Motor neuron (in vitro differentiated cells): ENCODE data around the gene CAPZA3. TPM values are rescaled to one million over a fixed set of nuclear protein-coding genes. Genes with fewer than 3 reads are reported as not detected.
"Not testable (repeated sequence)": the region's sequence is repeated elsewhere in the genome, so short reads cannot be mapped to it uniquely, and the experiment has no call there.

Source experiments
- ATAC-seq, 8 experiments: fragments of 200-7000 bp; cut with Tn5 transposase; replicated peaks in 6 of 8; 2 replicates each; pipeline ENCODE4 v1.8.0; 2021; ENCODE audit warnings: mild to moderate bottlenecking in 8 of 8, moderate library complexity in 8 of 8
- H3K27ac ChIP-seq, 2 donors: fragments of 250-450 bp; sonication (Bioruptor Pico); 2 replicates each; pipeline ENCODE4 v1.9.0; 2021; ENCODE audit warnings: antibody characterized with exemption in 2 of 2, mild to moderate bottlenecking in 2 of 2, moderate library complexity in 1 of 2
- H3K4me1 ChIP-seq, 2 donors: fragments of 250-450 bp; sonication (Bioruptor Pico); replicated peaks in 1 of 2; 2 replicates each; pipeline ENCODE4 v1.6.1; 2021; ENCODE audit warnings: antibody characterized with exemption in 2 of 2, mild to moderate bottlenecking in 2 of 2, moderate library complexity in 1 of 2
- H3K4me3 ChIP-seq, 5 donors: fragments of 250-450 bp; sonication (Bioruptor Pico); 2 replicates each; pipeline ENCODE4 v1.9.0; 2021; ENCODE audit warnings: antibody characterized with exemption in 5 of 5, mild to moderate bottlenecking in 5 of 5, moderate library complexity in 4 of 5
- WGBS, 10 experiments: fragments of 450-650 bp; shearing (Covaris generic); methylation state at CpG; one replicate each; pipeline ENCODE4 v1.0.0; 2022; 5-methylcytosine and 5-hydroxymethylcytosine counted together
- in situ Hi-C, 9 experiments: fragments of 400-800 bp; cut with MboI; loops; one replicate each; pipeline ENCODE4 v1.15.0; 2021; ENCODE audit warnings: low sequenced_read_pairs in 9 of 9, low pct_unique_long_range_greater_than_20kb in 2 of 9; ENCODE audit not compliant: unreplicated experiment in 9 of 9
- total RNA-seq, 8 experiments: library from RNA; unstranded; fragments of 300-600 nt; gene quantifications; 2 replicates each; pipeline versions ENCODE4 v1.2.3 to v1.2.4, GENCODE V29; 2022

The CAPZA3 gene
- total RNA-seq, 8 experiments from 2014 or later = not detected

- WGBS, 10 experiments = 20 to 100% (median 76%) methylated on average over 1 of the region's 1 CpG; no CpG with 5 or more reads in 2 of the 10 experiments
- peak in 5 of 8 experiments; percentile 54 to 68 (median 65) for ATAC-seq
Observed at GRCh38 chr12:18721452-18721851, 16.5 kb upstream of the CAPZA3 start.

GRCh38 chr12:18723752-18724151 lies 14.2 kb upstream of the CAPZA3 start:
- H3K4me3 ChIP-seq = no peak overlapping the region
- in situ Hi-C loops = no loop called here
- H3K4me1 ChIP-seq = peaks cover 0 to 4% of the 10 kb centered on the region in 2 donors
- 69 to 100% (median 91%) methylated on average over 2 of the region's 2 CpGs; no CpG with 5 or more reads in 2 of the 10 experiments for WGBS, 10 experiments
- H3K27ac ChIP-seq = no peak overlapping the region
- ATAC-seq = no peak

More at GRCh38 chr12:18721452-18721851, 16.5 kb upstream of the CAPZA3 start:
- Histone ChIP-seq H3K4me3 (no peak overlapping the region), H3K27ac (no peak overlapping the region), H3K4me1 (peaks cover 0 to 4% of the 10 kb centered on the region in 2 donors)
- in situ Hi-C loops = no loop called here

GRCh38 chr12:18731156-18731555 lies 6.8 kb upstream of the CAPZA3 start:
- Histone ChIP-seq H3K4me3 (no peak overlapping the region), H3K27ac (no peak overlapping the region), H3K4me1 (no peaks in the 10 kb centered on the region)
- ATAC-seq = no peak
- in situ Hi-C loops = no loop called here
- WGBS, 10 experiments = 30 to 100% (median 87%) methylated on average over 1 to 5 of the region's 5 CpGs

- WGBS, 10 experiments = 0 to 100% (median 42%) methylated on average over 1 of the region's 1 CpG
- Histone ChIP-seq H3K4me3 (no peak overlapping the region), H3K27ac (no peak overlapping the region), H3K4me1 (no peaks in the 10 kb centered on the region)
- ATAC-seq = peak in 5 of 8 experiments; percentile 19 to 90 (median 86)
- in situ Hi-C loops = no loop called here
Observed at GRCh38 chr12:18747895-18748294, 10.0 kb downstream of the CAPZA3 start.

GRCh38 chr12:18749386-18749957 lies 11.6 kb downstream of the CAPZA3 start:
- Histone ChIP-seq H3K27ac (no peak overlapping the region), H3K4me3 (no peak overlapping the region), H3K4me1 (peaks cover 2 to 4% of the 10 kb centered on the region in 2 donors)
- WGBS, 10 experiments = 12 to 92% (median 80%) methylated on average over 1 to 4 of the region's 4 CpGs; no CpG with 5 or more reads in 1 of the 10 experiments
- in situ Hi-C loops = no loop called here
- ATAC-seq = peak in 3 of 8 experiments; percentile 14 to 47 (median 23)

- ATAC-seq = peak in 3 of 8 experiments; percentile 53 to 60 (median 57)
- H3K4me1 ChIP-seq = peaks cover 2 to 4% of the 10 kb centered on the region in 2 donors
- in situ Hi-C loops = no loop called here
Observed at GRCh38 chr12:18750085-18750484, 12.2 kb downstream of the CAPZA3 start.

GRCh38 chr12:18751866-18752265 lies 13.9 kb downstream of the CAPZA3 start:
- in situ Hi-C loops = no loop called here
- H3K27ac ChIP-seq = no peak overlapping the region
- peaks cover 2 to 4% of the 10 kb centered on the region in 2 donors for H3K4me1 ChIP-seq
- no peak for ATAC-seq
- H3K4me3 ChIP-seq = no peak overlapping the region
- 60 to 100% (median 100%) methylated on average over 1 to 2 of the region's 2 CpGs; no CpG with 5 or more reads in 1 of the 10 experiments for WGBS, 10 experiments

More at GRCh38 chr12:18750085-18750484, 12.2 kb downstream of the CAPZA3 start:
- H3K27ac ChIP-seq = no peak overlapping the region
- WGBS, 10 experiments = 56 to 100% (median 91%) methylated on average over 1 of the region's 1 CpG; no CpG with 5 or more reads in 4 of the 10 experiments
- no peak overlapping the region for H3K4me3 ChIP-seq

- no peak overlapping the region for H3K27ac ChIP-seq
- WGBS, 10 experiments = 23 to 100% (median 83%) methylated on average over 1 to 5 of the region's 6 CpGs
- no peak for ATAC-seq
- no peak overlapping the region for H3K4me3 ChIP-seq
- in situ Hi-C loops = no loop called here
- peaks cover 2 to 4% of the 10 kb centered on the region in 2 donors for H3K4me1 ChIP-seq
Observed at GRCh38 chr12:18752280-18752920, 14.5 kb downstream of the CAPZA3 start.

GRCh38 chr12:18752947-18753346 lies 15.0 kb downstream of the CAPZA3 start:
- no peak for ATAC-seq
- peaks cover 2 to 4% of the 10 kb centered on the region in 2 donors for H3K4me1 ChIP-seq
- no peak overlapping the region for H3K4me3 ChIP-seq
- in situ Hi-C loops = no loop called here
- 60 to 100% (median 100%) methylated on average over 1 of the region's 1 CpG; no CpG with 5 or more reads in 6 of the 10 experiments for WGBS, 10 experiments
- H3K27ac ChIP-seq = no peak overlapping the region

- Histone ChIP-seq H3K27ac (no peak overlapping the region), H3K4me3 (no peak overlapping the region), H3K4me1 (peaks cover 2 to 4% of the 10 kb centered on the region in 2 donors)
- ATAC-seq = peak in 4 of 8 experiments; percentile 56 to 75 (median 65)
- WGBS, 10 experiments = 35 to 91% (median 73%) methylated on average over 1 to 10 of the region's 16 CpGs; no CpG with 5 or more reads in 1 of the 10 experiments
- in situ Hi-C loops = no loop called here
Observed at GRCh38 chr12:18753481-18754123, 15.7 kb downstream of the CAPZA3 start.

GRCh38 chr12:18754124-18754707 lies 16.3 kb downstream of the CAPZA3 start:
- in situ Hi-C loops = no loop called here
- ATAC-seq = no peak
- WGBS, 10 experiments = 42 to 100% (median 89%) methylated on average over 1 to 4 of the region's 6 CpGs; no CpG with 5 or more reads in 3 of the 10 experiments

GRCh38 chr12:18755341-18755740 lies 17.4 kb downstream of the CAPZA3 start:
- Histone ChIP-seq H3K4me3 (no peak overlapping the region), H3K27ac (no peak overlapping the region), H3K4me1 (peaks cover 2 to 4% of the 10 kb centered on the region in 2 donors)
- ATAC-seq = no peak
- WGBS, 10 experiments = 80 to 100% (median 100%) methylated on average over 1 of the region's 1 CpG; no CpG with 5 or more reads in 2 of the 10 experiments
- in situ Hi-C loops = no loop called here

More at GRCh38 chr12:18754124-18754707, 16.3 kb downstream of the CAPZA3 start:
- no peak overlapping the region for H3K27ac ChIP-seq
- H3K4me3 ChIP-seq = no peak overlapping the region
- peaks cover 2 to 4% of the 10 kb centered on the region in 2 donors for H3K4me1 ChIP-seq

GRCh38 chr12:18766479-18766878 lies 28.6 kb downstream of the CAPZA3 start:
- 33 to 100% (median 80%) methylated on average over 1 of the region's 1 CpG; no CpG with 5 or more reads in 7 of the 10 experiments for WGBS, 10 experiments
- ATAC-seq, H3K4me1 ChIP-seq, in situ Hi-C loops, H3K27ac ChIP-seq, H3K4me3 ChIP-seq: not testable (repeated sequence)
